Measurements from ENCODE around the gene EPHB6.

DNA sequence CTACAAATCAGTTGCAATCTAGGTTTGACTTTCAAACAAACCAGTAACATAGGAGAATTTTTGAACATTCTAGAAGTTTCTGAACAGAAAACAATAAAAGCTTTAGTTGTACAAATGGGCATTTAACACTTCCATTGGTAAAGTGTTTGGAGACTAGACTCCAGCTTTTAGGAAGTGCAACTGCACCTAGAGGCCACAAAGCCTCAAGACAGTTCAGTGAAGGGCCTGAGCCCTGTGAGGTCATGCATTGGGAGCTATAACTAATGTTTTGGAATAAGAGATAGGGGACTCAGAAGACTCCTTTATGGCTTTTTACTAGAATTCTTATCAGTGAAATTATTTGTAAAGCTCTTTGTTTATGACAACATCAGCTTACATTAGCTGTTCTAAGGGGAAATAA is 3.0 kb upstream of the EPHB6 start:
- TF ChIP-seq, protein P1, sequence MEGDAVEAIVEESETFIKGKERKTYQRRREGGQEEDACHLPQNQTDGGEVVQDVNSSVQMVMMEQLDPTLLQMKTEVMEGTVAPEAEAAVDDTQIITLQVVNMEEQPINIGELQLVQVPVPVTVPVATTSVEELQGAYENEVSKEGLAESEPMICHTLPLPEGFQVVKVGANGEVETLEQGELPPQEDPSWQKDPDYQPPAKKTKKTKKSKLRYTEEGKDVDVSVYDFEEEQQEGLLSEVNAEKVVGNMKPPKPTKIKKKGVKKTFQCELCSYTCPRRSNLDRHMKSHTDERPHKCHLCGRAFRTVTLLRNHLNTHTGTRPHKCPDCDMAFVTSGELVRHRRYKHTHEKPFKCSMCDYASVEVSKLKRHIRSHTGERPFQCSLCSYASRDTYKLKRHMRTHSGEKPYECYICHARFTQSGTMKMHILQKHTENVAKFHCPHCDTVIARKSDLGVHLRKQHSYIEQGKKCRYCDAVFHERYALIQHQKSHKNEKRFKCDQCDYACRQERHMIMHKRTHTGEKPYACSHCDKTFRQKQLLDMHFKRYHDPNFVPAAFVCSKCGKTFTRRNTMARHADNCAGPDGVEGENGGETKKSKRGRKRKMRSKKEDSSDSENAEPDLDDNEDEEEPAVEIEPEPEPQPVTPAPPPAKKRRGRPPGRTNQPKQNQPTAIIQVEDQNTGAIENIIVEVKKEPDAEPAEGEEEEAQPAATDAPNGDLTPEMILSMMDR (IDR thresholded peaks at IDR 0.05) = no peak
- no peak for TF ChIP-seq POLR2A (IDR thresholded peaks at IDR 0.05)
